ENCODE data around the gene TIAL1. TPM values are rescaled to one million over a fixed set of nuclear protein-coding genes. Genes with fewer than 3 reads are reported as not detected.
"Not testable (repeated sequence)": the region's sequence is repeated elsewhere in the genome, so short reads cannot be mapped to it uniquely, and the experiment has no call there.

Gene TIAL1
- total RNA-seq, 2 experiments from 2014 or later = 159 to 174 TPM

GRCh38 chr10:119531067-119531466, 65.7 kb downstream of the TIAL1 start:
- Mint-ChIP-seq H3K36me3 (ENCODE audit: low read depth) (peaks cover 52% of the 10 kb centered on the region), H3K4me3 (peak overlapping the region; percentile 31), H3K9me3 (no peaks in the 10 kb centered on the region), H3K4me1 (ENCODE audit: low read depth) (peaks cover 72% of the 10 kb centered on the region), H3K27me3 (no peaks in the 10 kb centered on the region), H3K27ac (peak overlapping the region; percentile 67)
- peaks cover 27% of the 10 kb centered on the region for H3K36me3 ChIP-seq (ENCODE audit: insufficient read depth, low read length)
- no peak overlapping the region for H3K27ac ChIP-seq (ENCODE audit: low read depth in 1 of 2, low read length in 2 of 2)
- H3K4me1 ChIP-seq (ENCODE audit: insufficient read depth, low read length) = peaks cover 47% of the 10 kb centered on the region
- ChIA-PET POLR2A (interaction anchor here (0.7 to 5.3 kb wide), 5 partner anchors 8 to 21 kb away, joined by 3 to 38 read pairs (median 5); partner anchors contain the start of gene RGS10), CTCF (interaction anchor here (2.0 to 2.2 kb wide), 2 partner anchors 12 kb away, joined by 5 to 13 read pairs; partner anchors contain the start of gene RGS10)
- no peak overlapping the region for H3K4me3 ChIP-seq (ENCODE audit: low read length)
- DNase-seq (no peak), ATAC-seq (ENCODE audit: poor library complexity) (no peak)
- no peaks in the 10 kb centered on the region for H3K9me3 ChIP-seq (ENCODE audit: control insufficient read depth in 1 of 2, insufficient read depth in 1 of 2, low read length in 2 of 2)
- H3K27me3 ChIP-seq (ENCODE audit: control insufficient read depth in 1 of 2, insufficient read depth in 2 of 2, low read length in 2 of 2) = no peaks in the 10 kb centered on the region
- no peak for TF ChIP-seq CTCF (IDR thresholded peaks at IDR 0.05)
- intact Hi-C loops (cut with DNase I, micrococcal nuclease) = no loop called here

- H3K4me3 ChIP-seq (ENCODE audit: low read length); H3K9me3 Mint-ChIP-seq; H3K9me3 ChIP-seq (ENCODE audit: control insufficient read depth in 1 of 2, insufficient read depth in 1 of 2, low read length in 2 of 2); ATAC-seq (ENCODE audit: poor library complexity); H3K27me3 ChIP-seq (ENCODE audit: control insufficient read depth in 1 of 2, insufficient read depth in 2 of 2, low read length in 2 of 2); H3K27me3 Mint-ChIP-seq; H3K4me3 Mint-ChIP-seq; intact Hi-C loops (cut with DNase I, micrococcal nuclease); H3K27ac ChIP-seq (ENCODE audit: low read depth in 1 of 2, low read length in 2 of 2); DNase-seq: not testable (repeated sequence)
- ChIA-PET CTCF (interaction anchor here (2.2 kb wide), 1 partner anchor 14 kb away, joined by 13 read pairs; the partner anchor contains the start of gene RGS10), POLR2A (interaction anchor here (1.0 to 5.3 kb wide), 4 partner anchors 9 to 26 kb away, joined by 4 to 38 read pairs (median 8); partner anchors contain the start of gene RGS10)
- H3K27ac Mint-ChIP-seq = peak overlapping the region; percentile 55
- peaks cover 47% of the 10 kb centered on the region for H3K4me1 ChIP-seq (ENCODE audit: insufficient read depth, low read length)
- H3K36me3 ChIP-seq (ENCODE audit: insufficient read depth, low read length) = peaks cover 40% of the 10 kb centered on the region
- H3K36me3 Mint-ChIP-seq (ENCODE audit: low read depth) = peaks cover 61% of the 10 kb centered on the region
- H3K4me1 Mint-ChIP-seq (ENCODE audit: low read depth) = peaks cover 73% of the 10 kb centered on the region
These were observed 68.0 kb downstream of the TIAL1 start for GRCh38 chr10:119528663-119529237.

DNA sequence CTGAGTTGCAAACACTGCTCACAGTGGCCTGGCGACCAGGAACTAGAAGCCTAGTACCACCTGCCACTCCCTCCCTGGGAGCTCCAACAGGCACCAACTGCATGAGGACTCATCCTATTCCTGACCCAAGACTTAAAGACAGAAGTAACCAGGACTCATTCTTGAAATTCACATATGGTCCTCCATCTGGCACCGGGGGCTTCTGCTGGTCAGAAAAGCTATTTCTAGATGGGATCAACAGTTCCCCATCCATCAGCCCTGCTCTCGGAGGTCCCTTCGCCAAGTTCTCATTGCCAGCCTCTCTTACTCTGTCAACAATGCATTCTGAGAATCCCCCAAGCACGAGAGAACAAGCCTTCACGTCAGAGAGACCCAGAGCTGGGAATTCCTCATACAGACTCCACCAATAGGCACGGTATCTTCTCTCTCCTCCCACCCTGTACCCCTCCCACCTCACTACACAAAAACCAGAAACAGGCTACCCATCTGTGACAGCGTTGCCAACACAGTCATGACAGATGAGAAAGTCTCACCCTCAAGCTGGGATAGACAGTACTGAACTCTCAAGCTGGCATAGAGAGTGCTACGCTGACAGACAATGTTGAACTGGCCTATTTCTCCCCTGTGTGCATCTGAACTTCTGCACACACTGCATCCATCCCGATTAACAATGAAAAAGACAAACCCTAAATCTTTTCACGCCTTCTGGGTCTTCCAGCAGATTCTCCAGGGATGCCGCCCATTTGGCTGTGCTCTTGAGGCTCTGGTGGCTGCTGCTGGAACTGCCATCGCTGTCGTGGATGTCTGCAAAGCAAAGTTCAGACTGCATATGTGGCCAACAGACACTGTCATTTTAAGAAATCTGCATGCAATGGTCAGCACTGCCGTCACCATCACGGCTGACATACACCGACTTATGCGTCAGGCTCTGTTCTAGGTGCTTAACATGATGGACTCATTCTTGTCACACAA, 69.9 kb downstream of the TIAL1 start:
- peaks cover 63% of the 10 kb centered on the region for H3K4me1 Mint-ChIP-seq (ENCODE audit: low read depth)

More for the DNA sequence above, 69.9 kb downstream of the TIAL1 start:
- no peak overlapping the region for H3K4me3 ChIP-seq (ENCODE audit: low read length)
- DNase-seq (peak in 1 of 14 experiments; percentile 3), ATAC-seq (ENCODE audit: poor library complexity) (peak; percentile 32)
- Mint-ChIP-seq H3K27ac (peak overlapping the region; percentile 59), H3K4me3 (peak overlapping the region; percentile 1), H3K9me3 (no peaks in the 10 kb centered on the region), H3K36me3 (ENCODE audit: low read depth) (peaks cover 75% of the 10 kb centered on the region), H3K27me3 (no peaks in the 10 kb centered on the region)
- ChIA-PET CTCF (interaction anchor here (2.7 kb wide), 1 partner anchor 16 kb away, joined by 7 read pairs; the partner anchor contains the start of gene RGS10), POLR2A (interaction anchor here (0.7 to 2.0 kb wide), 5 partner anchors 10 to 24 kb away, joined by 3 to 12 read pairs (median 4); partner anchors contain the start of gene RGS10)
- H3K36me3 ChIP-seq (ENCODE audit: insufficient read depth, low read length) = peaks cover 56% of the 10 kb centered on the region
- H3K27me3 ChIP-seq (ENCODE audit: control insufficient read depth in 1 of 2, insufficient read depth in 2 of 2, low read length in 2 of 2) = no peaks in the 10 kb centered on the region
- H3K4me1 ChIP-seq (ENCODE audit: insufficient read depth, low read length) = peaks cover 38% of the 10 kb centered on the region
- intact Hi-C loops (cut with DNase I, micrococcal nuclease) = no loop called here
- no peaks in the 10 kb centered on the region for H3K9me3 ChIP-seq (ENCODE audit: control insufficient read depth in 1 of 2, insufficient read depth in 1 of 2, low read length in 2 of 2)
- no peak for TF ChIP-seq CTCF (IDR thresholded peaks at IDR 0.05)
- no peak overlapping the region for H3K27ac ChIP-seq (ENCODE audit: low read depth in 1 of 2, low read length in 2 of 2)

Data from CD4-positive, alpha-beta T cell (primary cell).